NOMO-1 (cell line): ENCODE measurements around the gene AMPD3.

ENCODE experiments used
- DNase-seq, 2 experiments: peaks; one replicate each; lab custom pipeline; 2025; ENCODE audit not compliant: unreplicated experiment in 2 of 2; lab: John Stamatoyannopoulos, UW

Gene AMPD3

GRCh38 chr11:10486161-10486840 is 31.2 kb downstream of the AMPD3 start:
- no peak for DNase-seq

GRCh38 chr11:10487002-10487647 is 32.1 kb downstream of the AMPD3 start:
- no peak for DNase-seq

GRCh38 chr11:10488121-10488933 is 33.3 kb downstream of the AMPD3 start:
- DNase-seq, result no peak

- no peak for DNase-seq
Observed at GRCh38 chr11:10488934-10489691, 34.0 kb downstream of the AMPD3 start.

- DNase-seq, result no peak
Observed at GRCh38 chr11:10490032-10490397, 35.0 kb downstream of the AMPD3 start.

GRCh38 chr11:10490398-10491241 is 35.6 kb downstream of the AMPD3 start:
- DNase-seq, result no peak

- DNase-seq, result no peak
Observed at GRCh38 chr11:10492084-10492483, 37.0 kb downstream of the AMPD3 start.

GRCh38 chr11:10493041-10493663 is 38.1 kb downstream of the AMPD3 start:
- DNase-seq, result no peak

- DNase-seq, result no peak
Observed at GRCh38 chr11:10494636-10495463, 39.8 kb downstream of the AMPD3 start.

GRCh38 chr11:10495464-10495786 is 40.4 kb downstream of the AMPD3 start:
- no peak for DNase-seq

- no peak for DNase-seq
Observed at GRCh38 chr11:10496296-10496936, 41.4 kb downstream of the AMPD3 start.

- DNase-seq, result no peak
Observed at GRCh38 chr11:10497371-10498021, 42.4 kb downstream of the AMPD3 start.

- DNase-seq, result no peak
Observed at GRCh38 chr11:10498022-10498400, 42.9 kb downstream of the AMPD3 start.

- DNase-seq, result no peak
Observed at GRCh38 chr11:10498426-10499250, 43.6 kb downstream of the AMPD3 start.

- peak; percentile 20 to 37 for DNase-seq
Observed at GRCh38 chr11:10499452-10499851, 44.4 kb downstream of the AMPD3 start.

- DNase-seq, result no peak
Observed at GRCh38 chr11:10499874-10500601, 45.0 kb downstream of the AMPD3 start.
